ENCODE results near the gene PIGH. TPM values are rescaled to one million over a fixed set of nuclear protein-coding genes. Genes with fewer than 3 reads are reported as not detected.

Gene PIGH
- total RNA-seq, 1 donor from 2014 or later = 15.8 TPM

DNA sequence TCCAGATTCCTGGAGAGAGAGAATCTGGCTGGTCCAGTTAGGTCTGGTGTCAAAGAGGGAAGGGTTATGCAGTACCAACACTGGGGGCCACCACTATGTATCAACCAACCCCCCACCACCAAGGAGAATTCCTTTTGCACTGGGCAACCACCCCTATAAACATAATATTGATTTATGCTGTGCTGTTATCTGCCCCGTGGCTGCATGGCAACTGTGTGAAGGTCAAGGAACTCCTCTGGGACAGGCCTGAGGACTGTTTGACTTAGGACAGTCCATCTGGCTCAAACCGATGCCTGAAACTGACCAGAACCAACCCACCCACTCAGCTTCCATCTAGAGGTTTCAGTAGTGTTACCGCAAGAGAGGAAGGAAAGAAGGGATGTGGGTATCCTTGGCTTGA, 46.5 kb downstream of the PIGH start:
- H3K27ac ChIP-seq = no peak overlapping the region
- no peaks in the 10 kb centered on the region for H4K20me1 ChIP-seq (ENCODE audit: low read depth)
- Mint-ChIP-seq H3K27ac (no peak overlapping the region), H3K27me3 (ENCODE audit: insufficient read depth, low read depth) (peaks cover 8% of the 10 kb centered on the region), H3K36me3 (peaks cover 5% of the 10 kb centered on the region), H3K4me1 (peaks cover 2% of the 10 kb centered on the region), H3K9me3 (no peaks in the 10 kb centered on the region), H3K4me3 (no peak overlapping the region)
- no peaks in the 10 kb centered on the region for H3K27me3 ChIP-seq
- no peaks in the 10 kb centered on the region for H3K79me2 ChIP-seq (ENCODE audit: low read depth)
- DNase-seq (ENCODE audit: low spot score) = no peak
- H3K4me1 ChIP-seq = no peaks in the 10 kb centered on the region
- no peak overlapping the region for H3K4me2 ChIP-seq
- H3K4me3 ChIP-seq = no peak overlapping the region
- H3F3A ChIP-seq (ENCODE audit: low read depth) = no peaks in the 10 kb centered on the region
- no peaks in the 10 kb centered on the region for H3K9me3 ChIP-seq (ENCODE audit: low read depth)
- no peak overlapping the region for H2AFZ ChIP-seq (replicated peaks)
- no peak overlapping the region for H3K9ac ChIP-seq
- TF ChIP-seq EZH2phosphoT487 (IDR thresholded peaks at IDR 0.05) (no peak), EZH2 (IDR thresholded peaks at IDR 0.05) (no peak)
- TF ChIP-seq, protein P1, sequence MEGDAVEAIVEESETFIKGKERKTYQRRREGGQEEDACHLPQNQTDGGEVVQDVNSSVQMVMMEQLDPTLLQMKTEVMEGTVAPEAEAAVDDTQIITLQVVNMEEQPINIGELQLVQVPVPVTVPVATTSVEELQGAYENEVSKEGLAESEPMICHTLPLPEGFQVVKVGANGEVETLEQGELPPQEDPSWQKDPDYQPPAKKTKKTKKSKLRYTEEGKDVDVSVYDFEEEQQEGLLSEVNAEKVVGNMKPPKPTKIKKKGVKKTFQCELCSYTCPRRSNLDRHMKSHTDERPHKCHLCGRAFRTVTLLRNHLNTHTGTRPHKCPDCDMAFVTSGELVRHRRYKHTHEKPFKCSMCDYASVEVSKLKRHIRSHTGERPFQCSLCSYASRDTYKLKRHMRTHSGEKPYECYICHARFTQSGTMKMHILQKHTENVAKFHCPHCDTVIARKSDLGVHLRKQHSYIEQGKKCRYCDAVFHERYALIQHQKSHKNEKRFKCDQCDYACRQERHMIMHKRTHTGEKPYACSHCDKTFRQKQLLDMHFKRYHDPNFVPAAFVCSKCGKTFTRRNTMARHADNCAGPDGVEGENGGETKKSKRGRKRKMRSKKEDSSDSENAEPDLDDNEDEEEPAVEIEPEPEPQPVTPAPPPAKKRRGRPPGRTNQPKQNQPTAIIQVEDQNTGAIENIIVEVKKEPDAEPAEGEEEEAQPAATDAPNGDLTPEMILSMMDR (IDR thresholded peaks at IDR 0.05) = no peak
- H3K36me3 ChIP-seq = no peaks in the 10 kb centered on the region

DNA sequence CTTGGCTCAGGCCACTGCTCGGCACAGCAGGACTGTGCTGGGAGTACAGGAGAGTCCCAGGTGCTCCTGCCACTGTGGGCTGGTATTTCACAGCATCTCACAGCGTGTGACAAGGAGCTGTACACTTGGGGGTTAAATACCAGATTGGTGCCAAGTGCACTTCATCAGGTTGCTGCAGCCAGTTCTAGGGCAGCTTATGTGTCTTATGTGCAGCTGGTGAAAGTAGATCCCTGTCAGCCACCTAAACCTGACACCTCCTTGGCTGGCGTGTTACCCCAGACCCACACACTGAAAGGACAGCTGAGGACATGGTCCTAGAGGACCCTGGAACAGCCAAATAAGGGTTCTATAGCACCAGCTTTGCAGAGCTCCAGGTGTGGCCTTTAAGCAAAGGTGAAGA, 48.1 kb downstream of the PIGH start:
- Mint-ChIP-seq H3K36me3 (peaks cover under 1% of the 10 kb centered on the region), H3K4me3 (no peak overlapping the region)

DNA sequence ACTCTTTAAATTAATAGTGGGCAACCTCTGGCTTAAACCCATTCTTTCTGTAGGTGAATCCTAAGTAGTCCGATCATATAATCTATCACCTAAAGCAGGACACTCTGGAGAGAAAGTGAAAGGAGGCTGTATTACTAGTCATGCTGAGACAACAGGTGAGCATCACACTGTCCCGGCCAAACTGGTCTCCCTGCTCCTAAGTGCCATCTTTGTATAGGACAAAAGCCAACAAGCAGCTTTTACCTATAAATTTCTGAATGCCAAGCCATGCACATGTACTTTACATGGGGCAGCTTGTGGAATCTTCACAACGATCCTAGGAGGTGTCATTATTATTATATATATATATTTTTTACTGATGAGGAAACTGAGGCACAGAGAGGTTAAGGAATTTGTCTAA, 48.9 kb downstream of the PIGH start:
- H3K9ac ChIP-seq = no peak overlapping the region
- peaks cover 8% of the 10 kb centered on the region for H3K27me3 Mint-ChIP-seq (ENCODE audit: insufficient read depth, low read depth)
- no peaks in the 10 kb centered on the region for H3K79me2 ChIP-seq (ENCODE audit: low read depth)
- H4K20me1 ChIP-seq (ENCODE audit: low read depth) = no peaks in the 10 kb centered on the region
- no peak overlapping the region for H3K4me2 ChIP-seq
- no peaks in the 10 kb centered on the region for H3K36me3 Mint-ChIP-seq
- H3K27me3 ChIP-seq = no peaks in the 10 kb centered on the region
- no peaks in the 10 kb centered on the region for H3K9me3 Mint-ChIP-seq
- H3K4me3 ChIP-seq = no peak overlapping the region
- no peak overlapping the region for H3K27ac ChIP-seq
- H3K27ac Mint-ChIP-seq = no peak overlapping the region
- no peaks in the 10 kb centered on the region for H3F3A ChIP-seq (ENCODE audit: low read depth)
- H3K4me1 ChIP-seq = no peaks in the 10 kb centered on the region
- no peak overlapping the region for H3K4me3 Mint-ChIP-seq
- no peaks in the 10 kb centered on the region for H3K9me3 ChIP-seq (ENCODE audit: low read depth)
- peaks cover 2% of the 10 kb centered on the region for H3K4me1 Mint-ChIP-seq
- DNase-seq (ENCODE audit: low spot score) = no peak
- H2AFZ ChIP-seq (replicated peaks) = no peak overlapping the region
- no peaks in the 10 kb centered on the region for H3K36me3 ChIP-seq
- TF ChIP-seq EZH2phosphoT487 (IDR thresholded peaks at IDR 0.05) (no peak), EZH2 (IDR thresholded peaks at IDR 0.05) (no peak)
- TF ChIP-seq, protein P1 (IDR thresholded peaks at IDR 0.05) = no peak

More for the DNA sequence above, 48.1 kb downstream of the PIGH start:
- Mint-ChIP-seq H3K27me3 (ENCODE audit: insufficient read depth, low read depth) (peaks cover 8% of the 10 kb centered on the region), H3K27ac (no peak overlapping the region), H3K4me1 (peaks cover 2% of the 10 kb centered on the region), H3K9me3 (no peaks in the 10 kb centered on the region)
- Histone ChIP-seq H3K79me2 (ENCODE audit: low read depth) (no peaks in the 10 kb centered on the region), H3K9me3 (ENCODE audit: low read depth) (no peaks in the 10 kb centered on the region), H4K20me1 (ENCODE audit: low read depth) (no peaks in the 10 kb centered on the region), H3K27me3 (no peaks in the 10 kb centered on the region), H3K4me2 (no peak overlapping the region), H2AFZ (replicated peaks) (no peak overlapping the region), H3K9ac (no peak overlapping the region), H3K36me3 (no peaks in the 10 kb centered on the region), H3K4me3 (no peak overlapping the region), H3F3A (ENCODE audit: low read depth) (no peaks in the 10 kb centered on the region), H3K27ac (no peak overlapping the region), H3K4me1 (no peaks in the 10 kb centered on the region)
- TF ChIP-seq, protein P1 (IDR thresholded peaks at IDR 0.05) = no peak
- no peak for TF ChIP-seq EZH2phosphoT487 (IDR thresholded peaks at IDR 0.05)
- TF ChIP-seq EZH2 (IDR thresholded peaks at IDR 0.05) = no peak
- DNase-seq (ENCODE audit: low spot score) = no peak

Measured in neural progenitor cell (in vitro differentiated cells).